ENCODE measurements around the gene ABCF3. TPM values are rescaled to one million over a fixed set of nuclear protein-coding genes. Genes with fewer than 3 reads are reported as not detected.

ABCF3 gene
- total RNA-seq, 4 donors from 2014 or later, result 51.6 to 96.9 (median 64.0) TPM

- no peak overlapping the region for H3K4me3 ChIP-seq
- no peaks in the 10 kb centered on the region for H3K36me3 ChIP-seq
- no peaks in the 10 kb centered on the region for H3K9me3 ChIP-seq
- peaks cover 0 to 19% (median 12%) of the 10 kb centered on the region in 4 donors for H3K4me1 ChIP-seq
- no peak overlapping the region for H3K27ac ChIP-seq
- TF ChIP-seq, protein P1, sequence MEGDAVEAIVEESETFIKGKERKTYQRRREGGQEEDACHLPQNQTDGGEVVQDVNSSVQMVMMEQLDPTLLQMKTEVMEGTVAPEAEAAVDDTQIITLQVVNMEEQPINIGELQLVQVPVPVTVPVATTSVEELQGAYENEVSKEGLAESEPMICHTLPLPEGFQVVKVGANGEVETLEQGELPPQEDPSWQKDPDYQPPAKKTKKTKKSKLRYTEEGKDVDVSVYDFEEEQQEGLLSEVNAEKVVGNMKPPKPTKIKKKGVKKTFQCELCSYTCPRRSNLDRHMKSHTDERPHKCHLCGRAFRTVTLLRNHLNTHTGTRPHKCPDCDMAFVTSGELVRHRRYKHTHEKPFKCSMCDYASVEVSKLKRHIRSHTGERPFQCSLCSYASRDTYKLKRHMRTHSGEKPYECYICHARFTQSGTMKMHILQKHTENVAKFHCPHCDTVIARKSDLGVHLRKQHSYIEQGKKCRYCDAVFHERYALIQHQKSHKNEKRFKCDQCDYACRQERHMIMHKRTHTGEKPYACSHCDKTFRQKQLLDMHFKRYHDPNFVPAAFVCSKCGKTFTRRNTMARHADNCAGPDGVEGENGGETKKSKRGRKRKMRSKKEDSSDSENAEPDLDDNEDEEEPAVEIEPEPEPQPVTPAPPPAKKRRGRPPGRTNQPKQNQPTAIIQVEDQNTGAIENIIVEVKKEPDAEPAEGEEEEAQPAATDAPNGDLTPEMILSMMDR (IDR thresholded peaks at IDR 0.05), result no peak
- TF ChIP-seq POLR2A (IDR thresholded peaks at IDR 0.05), result no peak
- no peak for TF ChIP-seq EP300 (IDR thresholded peaks at IDR 0.05)
- WGBS, 2 donors, result 20 to 31% methylated on average over 3 to 4 of the region's 4 CpGs
- DNase-seq (ENCODE audit: low spot score in 2 of 2), result no peak
- H3K27me3 ChIP-seq, result peaks cover 0 to 57% of the 10 kb centered on the region in 2 donors
These were observed 48.2 kb downstream of the ABCF3 start for GRCh38 chr3:184234224-184234623.

DNA sequence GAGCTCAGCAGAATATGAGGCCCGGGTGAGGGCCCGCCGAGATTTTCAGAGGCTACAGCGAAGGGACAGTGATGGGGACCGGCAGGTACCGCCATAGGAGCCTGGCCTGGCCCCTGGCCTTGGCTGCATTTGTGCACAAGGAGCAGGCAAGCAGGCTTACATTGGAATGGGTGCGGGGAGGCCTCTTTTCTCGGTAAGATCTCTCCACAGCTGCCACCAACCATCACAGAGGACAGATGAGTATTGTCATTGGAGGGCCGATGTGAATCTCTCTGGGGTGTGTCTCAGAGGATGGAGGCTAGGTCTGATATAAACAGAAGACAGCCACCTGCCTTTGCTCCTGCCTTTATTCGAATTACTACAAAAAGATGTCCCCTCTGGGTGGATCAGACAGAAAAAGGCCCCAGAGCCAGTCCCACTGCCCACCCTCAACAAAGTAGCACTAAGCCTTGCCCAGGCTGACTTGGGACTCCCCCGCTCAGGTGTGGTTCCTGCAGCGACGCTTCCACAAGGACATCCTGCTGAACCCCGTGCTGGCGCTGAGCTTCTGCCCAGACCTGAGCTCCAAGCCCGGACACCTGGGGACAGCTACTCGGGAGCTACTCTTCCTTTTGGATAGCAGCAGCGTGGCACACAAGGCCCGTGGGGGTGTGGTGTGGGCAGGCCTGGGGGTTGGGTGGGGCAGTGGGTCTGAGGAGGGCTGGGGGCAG is 48.8 kb downstream of the ABCF3 start:
- no peaks in the 10 kb centered on the region for H3K9me3 ChIP-seq
- 85 to 86% methylated on average over 11 to 18 of the region's 19 CpGs for WGBS, 2 donors
- no peaks in the 10 kb centered on the region for H3K36me3 ChIP-seq
- H3K27me3 ChIP-seq, result peaks cover 0 to 52% of the 10 kb centered on the region in 2 donors
- no peak overlapping the region for H3K27ac ChIP-seq
- no peak for TF ChIP-seq EP300 (IDR thresholded peaks at IDR 0.05)
- TF ChIP-seq, protein P1 (IDR thresholded peaks at IDR 0.05), result no peak
- TF ChIP-seq POLR2A (IDR thresholded peaks at IDR 0.05), result no peak
- H3K4me3 ChIP-seq, result no peak overlapping the region
- no peak for DNase-seq (ENCODE audit: low spot score in 2 of 2)
- peaks cover 0 to 13% (median 7%) of the 10 kb centered on the region in 4 donors for H3K4me1 ChIP-seq

GRCh38 chr3:184235381-184236032 is 49.5 kb downstream of the ABCF3 start:
- H3K4me3 ChIP-seq, result no peak overlapping the region
- 78 to 80% methylated on average over 4 of the region's 4 CpGs for WGBS, 2 donors
- no peaks in the 10 kb centered on the region for H3K9me3 ChIP-seq
- peaks cover 0 to 47% of the 10 kb centered on the region in 2 donors for H3K27me3 ChIP-seq
- TF ChIP-seq, protein P1 (IDR thresholded peaks at IDR 0.05), result no peak
- TF ChIP-seq EP300 (IDR thresholded peaks at IDR 0.05) (no peak), POLR2A (IDR thresholded peaks at IDR 0.05) (no peak)
- DNase-seq (ENCODE audit: low spot score in 2 of 2), result no peak
- no peaks in the 10 kb centered on the region for H3K36me3 ChIP-seq
- H3K27ac ChIP-seq, result no peak overlapping the region
- peaks cover 0 to 6% (median under 1%) of the 10 kb centered on the region in 4 donors for H3K4me1 ChIP-seq

DNA sequence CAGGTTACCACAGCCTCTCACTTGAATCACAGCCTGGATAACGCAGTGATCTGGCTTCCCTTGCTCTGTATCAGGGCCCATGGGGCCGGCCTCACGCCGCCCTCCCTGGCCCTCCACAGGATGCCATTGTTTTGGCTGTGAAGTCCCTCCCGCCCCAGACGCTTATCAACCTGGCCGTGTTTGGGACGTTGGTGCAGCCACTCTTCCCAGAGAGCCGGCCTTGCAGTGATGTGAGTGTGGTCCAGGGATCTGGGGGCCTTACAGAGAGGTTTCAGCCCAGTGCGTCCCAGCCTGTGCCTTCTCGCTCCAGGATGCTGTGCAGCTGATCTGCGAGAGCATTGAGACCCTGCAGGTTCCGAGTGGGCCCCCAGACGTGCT is 50.0 kb downstream of the ABCF3 start:
- Histone ChIP-seq H3K27ac (no peak overlapping the region), H3K36me3 (no peaks in the 10 kb centered on the region), H3K4me1 (peaks cover 0 to 3% (median 0%) of the 10 kb centered on the region in 4 donors), H3K9me3 (no peaks in the 10 kb centered on the region), H3K4me3 (no peak overlapping the region), H3K27me3 (peaks cover 0 to 43% of the 10 kb centered on the region in 2 donors)
- no peak for DNase-seq (ENCODE audit: low spot score in 2 of 2)
- WGBS, 2 donors, result 35 to 42% methylated on average over 11 to 12 of the region's 14 CpGs
- TF ChIP-seq EP300 (IDR thresholded peaks at IDR 0.05) (no peak), POLR2A (IDR thresholded peaks at IDR 0.05) (no peak)
- TF ChIP-seq, protein P1 (IDR thresholded peaks at IDR 0.05), result no peak

GRCh38 chr3:184236636-184237035 is 50.6 kb downstream of the ABCF3 start:
- WGBS, 2 donors, result 54 to 80% methylated on average over 3 of the region's 3 CpGs
- Histone ChIP-seq H3K27me3 (peaks cover 0 to 37% of the 10 kb centered on the region in 2 donors), H3K4me3 (no peak overlapping the region), H3K27ac (no peak overlapping the region), H3K4me1 (peaks cover 0 to 7% (median 0%) of the 10 kb centered on the region in 4 donors), H3K36me3 (peaks cover 0 to 3% (median 0%) of the 10 kb centered on the region in 3 donors), H3K9me3 (no peaks in the 10 kb centered on the region)
- TF ChIP-seq POLR2A (IDR thresholded peaks at IDR 0.05), result no peak
- TF ChIP-seq, protein P1 (IDR thresholded peaks at IDR 0.05), result no peak
- no peak for TF ChIP-seq EP300 (IDR thresholded peaks at IDR 0.05)
- no peak for DNase-seq (ENCODE audit: low spot score in 2 of 2)
